ENCODE data around the gene LRRC56. TPM values are rescaled to one million over a fixed set of nuclear protein-coding genes. Genes with fewer than 3 reads are reported as not detected.

Gene LRRC56
- total and polyA plus RNA-seq, 4 experiments from 2014 or later, result 0.24 to 4.6 (median 3.0) TPM

GRCh38 chr11:506238-506994 lies 30.9 kb upstream of the LRRC56 start:
- peak overlapping the region; percentile 95 to 100 (median 98) for H3K4me3 Mint-ChIP-seq
- Histone ChIP-seq H3K36me3 (ENCODE audit: insufficient read depth, low read length) (peaks cover 9% of the 10 kb centered on the region), H3K4me3 (ENCODE audit: low read length in 2 of 2) (peak overlapping the region; percentile 91 to 99), H3K4me1 (ENCODE audit: insufficient read depth, low read length) (peaks cover 35% of the 10 kb centered on the region), H3K9me3 (ENCODE audit: control insufficient read depth in 1 of 2, low read length in 2 of 2) (no peaks in the 10 kb centered on the region), H3K27me3 (ENCODE audit: insufficient read depth, low read length) (no peaks in the 10 kb centered on the region), H3K27ac (ENCODE audit: low read depth, low read length) (peak overlapping the region; percentile 100)
- peak; percentile 94 to 98 (median 97) for DNase-seq
- no peaks in the 10 kb centered on the region for H3K9me3 Mint-ChIP-seq
- peaks cover 6 to 18% of the 10 kb centered on the region in 2 donors for H3K36me3 Mint-ChIP-seq
- peak overlapping the region; percentile 100 for H3K27ac Mint-ChIP-seq
- H3K27me3 Mint-ChIP-seq, result no peaks in the 10 kb centered on the region
- H3K4me1 Mint-ChIP-seq, result peaks cover 6 to 42% (median 25%) of the 10 kb centered on the region in 4 donors
- ChIA-PET CTCF (ENCODE audit: partially characterized antibody) (interaction anchor here (0.8 to 2.5 kb wide), 4 partner anchors 12 to 59 kb away, joined by 3 to 14 read pairs (median 4); partner anchors contain the start of gene PTDSS2), POLR2A (ENCODE audit: partially characterized antibody) (interaction anchor here (0.8 to 3.4 kb wide), 36 partner anchors 8 to 336 kb away, joined by 3 to 47 read pairs (median 4); partner anchors contain the start of genes BET1L, DEAF1, HRAS and LRRC56)
- intact Hi-C loops (cut with micrococcal nuclease), result loop anchor here (1.0 to 2.0 kb wide), 8 partner anchors 29 to 299 kb away; partner anchors contain the start of genes BET1L, DEAF1, HRAS and PSMD13

DNA sequence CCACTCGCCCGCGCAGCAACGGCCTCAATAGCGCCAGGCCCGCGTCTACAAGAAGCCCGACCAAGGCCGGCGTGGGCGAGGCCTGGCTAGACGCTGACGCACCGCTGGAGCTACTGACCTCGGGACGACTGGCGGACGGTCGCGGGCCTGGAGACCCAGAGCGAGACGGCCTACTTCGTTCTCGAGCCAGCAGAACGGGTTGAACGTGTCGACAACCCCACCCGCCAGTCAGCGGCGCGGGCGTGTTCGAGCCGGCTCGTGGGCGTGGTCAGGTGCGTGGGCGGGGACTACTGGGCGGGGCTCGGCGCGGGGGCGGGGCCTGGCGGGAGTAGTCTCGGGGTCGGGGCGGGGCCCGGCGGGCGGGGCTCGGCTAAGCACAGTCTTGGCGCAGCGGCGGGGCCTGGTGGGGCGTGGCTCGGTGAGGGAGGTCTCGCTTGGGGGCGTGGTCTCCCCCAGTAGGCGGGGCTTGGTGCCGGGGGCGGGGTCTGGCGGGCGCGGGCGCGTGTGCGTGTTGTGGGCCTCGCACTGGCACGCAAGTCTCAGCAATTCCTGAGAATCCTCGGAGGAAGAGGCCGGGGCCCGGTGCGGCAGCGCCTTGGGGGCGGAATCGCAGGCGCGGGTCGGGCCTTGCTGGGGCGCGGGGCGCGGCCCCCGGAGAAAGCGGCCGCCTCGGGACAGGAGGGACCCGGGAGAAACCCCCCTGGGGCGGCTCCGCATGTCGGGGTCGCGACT lies 30.2 kb upstream of the LRRC56 start, which contains the start of gene RNH1:
RNH1 (minus strand) TSS at position 248 of the 732 bp plus-strand sequence. CDS start 5,080 bp downstream, outside the sequence.
- peak; percentile 96 to 98 (median 97) for DNase-seq
- H3K27ac Mint-ChIP-seq, result peak within 1 kb of the TSS; percentile 100
- H3K27me3 ChIP-seq (ENCODE audit: insufficient read depth, low read length), result no peaks in the 10 kb centered on the region
- H3K4me3 Mint-ChIP-seq, result peak within 1 kb of the TSS; percentile 95 to 100 (median 98)
- H3K36me3 Mint-ChIP-seq, result peaks cover 9 to 20% of the 10 kb centered on the region in 2 donors
- peak within 1 kb of the TSS; percentile 91 to 99 for H3K4me3 ChIP-seq (ENCODE audit: low read length in 2 of 2)
- CTCF ChIA-PET (ENCODE audit: partially characterized antibody), result interaction anchor here (1.2 to 2.5 kb wide), 3 partner anchors 11 to 59 kb away, joined by 4 to 14 read pairs (median 5); partner anchors contain the start of gene PTDSS2
- intact Hi-C loops (cut with micrococcal nuclease), result loop anchor here (1.0 to 2.0 kb wide), 10 partner anchors 11 to 300 kb away; partner anchors contain the start of genes BET1L, DEAF1, HRAS and PHRF1
- POLR2A ChIA-PET (ENCODE audit: partially characterized antibody), result interaction anchor here (0.8 to 3.4 kb wide), 36 partner anchors 9 to 336 kb away, joined by 3 to 47 read pairs (median 5); partner anchors contain the start of genes BET1L, DEAF1, HRAS and LRRC56
- H3K4me1 Mint-ChIP-seq, result peaks cover 5 to 42% (median 25%) of the 10 kb centered on the region in 4 donors
- H3K27ac ChIP-seq (ENCODE audit: low read depth, low read length), result peak within 1 kb of the TSS; percentile 100
- H3K9me3 ChIP-seq (ENCODE audit: control insufficient read depth in 1 of 2, low read length in 2 of 2), result no peaks in the 10 kb centered on the region
- peaks cover 35% of the 10 kb centered on the region for H3K4me1 ChIP-seq (ENCODE audit: insufficient read depth, low read length)
- H3K27me3 Mint-ChIP-seq, result no peaks in the 10 kb centered on the region
- H3K9me3 Mint-ChIP-seq, result no peaks in the 10 kb centered on the region
- peaks cover 3% of the 10 kb centered on the region for H3K36me3 ChIP-seq (ENCODE audit: insufficient read depth, low read length)

- Histone ChIP-seq H3K27ac (ENCODE audit: low read depth, low read length) (peak overlapping the region; percentile 100), H3K36me3 (ENCODE audit: insufficient read depth, low read length) (peaks cover 3% of the 10 kb centered on the region), H3K4me1 (ENCODE audit: insufficient read depth, low read length) (peaks cover 35% of the 10 kb centered on the region), H3K4me3 (ENCODE audit: low read length in 2 of 2) (peak overlapping the region in 1 of 2 donors; percentile 59), H3K9me3 (ENCODE audit: control insufficient read depth in 1 of 2, low read length in 2 of 2) (no peaks in the 10 kb centered on the region), H3K27me3 (ENCODE audit: insufficient read depth, low read length) (no peaks in the 10 kb centered on the region)
- DNase-seq, result no peak
- Mint-ChIP-seq H3K4me3 (peak overlapping the region; percentile 61 to 97 (median 68)), H3K9me3 (no peaks in the 10 kb centered on the region), H3K27ac (peak overlapping the region in 6 of 7 donors; percentile 18 to 83 (median 58)), H3K36me3 (peaks cover 9 to 23% of the 10 kb centered on the region in 2 donors), H3K27me3 (no peaks in the 10 kb centered on the region), H3K4me1 (peaks cover 5 to 42% (median 25%) of the 10 kb centered on the region in 4 donors)
- POLR2A ChIA-PET (ENCODE audit: partially characterized antibody), result interaction anchor here (1.8 to 3.4 kb wide), 6 partner anchors 10 to 301 kb away, joined by 5 to 47 read pairs (median 18); partner anchors contain the start of genes BET1L, HRAS, LRRC56 and RIC8A
- intact Hi-C loops (cut with micrococcal nuclease), result loop anchor here (1.0 to 2.0 kb wide), 6 partner anchors 10 to 241 kb away; partner anchors contain the start of genes DEAF1, PHRF1, SIGIRR and TMEM80
- CTCF ChIA-PET (ENCODE audit: partially characterized antibody), result interaction anchor here (3.5 kb wide), 1 partner anchor 11 kb away, joined by 23 read pairs; no protein-coding TSS in a partner anchor
Observed at GRCh38 chr11:507727-508515, 29.4 kb upstream of the LRRC56 start.

GRCh38 chr11:508956-509355 lies 28.4 kb upstream of the LRRC56 start:
- no peaks in the 10 kb centered on the region for H3K9me3 Mint-ChIP-seq

GRCh38 chr11:512761-513595 lies 24.3 kb upstream of the LRRC56 start:
- Histone ChIP-seq H3K9me3 (ENCODE audit: control insufficient read depth in 1 of 2, low read length in 2 of 2) (no peaks in the 10 kb centered on the region), H3K4me3 (ENCODE audit: low read length in 2 of 2) (no peak overlapping the region), H3K27ac (ENCODE audit: low read depth, low read length) (no peak overlapping the region), H3K36me3 (ENCODE audit: insufficient read depth, low read length) (peaks cover 2% of the 10 kb centered on the region), H3K4me1 (ENCODE audit: insufficient read depth, low read length) (peaks cover 2% of the 10 kb centered on the region), H3K27me3 (ENCODE audit: insufficient read depth, low read length) (no peaks in the 10 kb centered on the region)
- Mint-ChIP-seq H3K27ac (peak overlapping the region in 1 of 7 donors; percentile 6), H3K27me3 (no peaks in the 10 kb centered on the region), H3K36me3 (peaks cover 9 to 15% of the 10 kb centered on the region in 2 donors), H3K4me3 (no peak overlapping the region), H3K4me1 (peaks cover 0 to 5% (median 2%) of the 10 kb centered on the region in 4 donors), H3K9me3 (peaks cover 0 to 13% (median 1%) of the 10 kb centered on the region in 8 donors)
- POLR2A ChIA-PET (ENCODE audit: partially characterized antibody), result interaction anchor here (2.2 kb wide), 1 partner anchor 107 kb away, joined by 5 read pairs; no protein-coding TSS in a partner anchor
- intact Hi-C loops (cut with micrococcal nuclease), result no loop called here
- no peak for DNase-seq
- CTCF ChIA-PET (ENCODE audit: partially characterized antibody), result no interaction called here

More at GRCh38 chr11:508956-509355, 28.4 kb upstream of the LRRC56 start:
- CTCF ChIA-PET (ENCODE audit: partially characterized antibody), result interaction anchor here (1.6 to 3.5 kb wide), 2 partner anchors 10 to 60 kb away, joined by 6 to 23 read pairs; no protein-coding TSS in a partner anchor
- Histone ChIP-seq H3K27me3 (ENCODE audit: insufficient read depth, low read length) (no peaks in the 10 kb centered on the region), H3K4me3 (ENCODE audit: low read length in 2 of 2) (no peak overlapping the region), H3K36me3 (ENCODE audit: insufficient read depth, low read length) (peaks cover 3% of the 10 kb centered on the region), H3K9me3 (ENCODE audit: control insufficient read depth in 1 of 2, low read length in 2 of 2) (no peaks in the 10 kb centered on the region), H3K27ac (ENCODE audit: low read depth, low read length) (no peak overlapping the region), H3K4me1 (ENCODE audit: insufficient read depth, low read length) (peaks cover 30% of the 10 kb centered on the region)
- Mint-ChIP-seq H3K4me3 (peak overlapping the region in 2 of 8 donors; percentile 50 to 59), H3K4me1 (peaks cover 5 to 33% (median 19%) of the 10 kb centered on the region in 4 donors), H3K27me3 (no peaks in the 10 kb centered on the region), H3K36me3 (peaks cover 9 to 23% of the 10 kb centered on the region in 2 donors), H3K27ac (peak overlapping the region in 3 of 7 donors; percentile 4 to 63 (median 52))
- intact Hi-C loops (cut with micrococcal nuclease), result no loop called here
- DNase-seq, result no peak
- POLR2A ChIA-PET (ENCODE audit: partially characterized antibody), result interaction anchor here (1.9 kb wide), 2 partner anchors 9 to 102 kb away, joined by 5 read pairs; no protein-coding TSS in a partner anchor

Data from CD4-positive, alpha-beta memory T cell (primary cell).